HG03045 (cell line): ENCODE measurements around the gene ZFPM1.

Source experiments
- ATAC-seq: cut with Tn5 transposase; IDR thresholded peaks from one replicate; pipeline ENCODE4 v1.9.1; 2021; ENCODE audit warnings: mild to moderate bottlenecking, moderate library complexity; ENCODE audit not compliant: unreplicated experiment

Gene ZFPM1

DNA sequence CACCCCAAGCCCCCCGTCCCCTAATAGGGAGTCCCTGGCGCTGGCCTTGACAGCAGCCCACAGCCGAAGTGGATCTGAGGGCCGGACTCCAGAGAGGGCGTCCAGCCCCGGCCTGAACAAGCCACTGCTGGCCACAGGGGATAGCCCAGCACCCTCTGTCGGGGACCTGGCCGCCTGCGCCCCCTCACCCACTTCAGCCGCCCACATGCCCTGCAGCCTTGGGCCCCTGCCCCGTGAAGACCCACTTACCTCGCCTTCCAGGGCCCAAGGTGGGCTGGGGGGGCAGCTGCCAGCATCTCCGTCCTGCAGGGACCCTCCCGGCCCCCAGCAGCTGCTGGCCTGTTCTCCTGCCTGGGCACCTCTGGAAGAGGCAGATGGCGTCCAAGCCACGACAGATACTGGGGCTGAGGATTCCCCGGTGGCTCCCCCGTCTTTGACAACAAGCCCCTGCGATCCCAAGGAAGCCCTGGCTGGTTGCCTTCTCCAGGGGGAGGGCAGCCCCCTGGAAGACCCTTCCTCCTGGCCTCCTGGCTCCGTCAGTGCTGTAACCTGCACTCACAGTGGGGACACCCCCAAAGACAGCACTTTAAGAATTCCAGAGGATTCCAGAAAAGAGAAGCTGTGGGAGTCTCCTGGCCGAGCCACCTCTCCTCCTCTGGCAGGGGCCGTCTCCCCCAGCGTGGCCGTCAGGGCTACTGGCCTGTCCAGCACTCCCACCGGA, 19.3 kb upstream of the ZFPM1 start:
- ATAC-seq = no peak

DNA sequence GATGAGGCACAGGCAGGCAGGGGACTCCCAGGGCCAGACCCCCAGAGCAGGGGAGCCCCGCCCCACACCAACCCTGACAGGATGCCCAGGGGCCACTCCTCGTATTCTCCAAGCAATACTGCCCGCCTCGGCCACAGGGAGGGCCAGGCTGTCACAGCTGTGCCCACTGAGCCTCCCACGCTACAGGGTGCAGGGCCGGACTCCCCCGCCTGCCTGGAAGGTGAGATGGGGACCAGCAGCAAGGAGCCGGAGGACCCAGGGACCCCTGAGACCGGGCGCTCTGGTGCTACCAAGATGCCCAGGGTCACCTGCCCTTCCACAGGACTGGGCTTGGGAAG, 18.8 kb upstream of the ZFPM1 start:
- no peak for ATAC-seq

DNA sequence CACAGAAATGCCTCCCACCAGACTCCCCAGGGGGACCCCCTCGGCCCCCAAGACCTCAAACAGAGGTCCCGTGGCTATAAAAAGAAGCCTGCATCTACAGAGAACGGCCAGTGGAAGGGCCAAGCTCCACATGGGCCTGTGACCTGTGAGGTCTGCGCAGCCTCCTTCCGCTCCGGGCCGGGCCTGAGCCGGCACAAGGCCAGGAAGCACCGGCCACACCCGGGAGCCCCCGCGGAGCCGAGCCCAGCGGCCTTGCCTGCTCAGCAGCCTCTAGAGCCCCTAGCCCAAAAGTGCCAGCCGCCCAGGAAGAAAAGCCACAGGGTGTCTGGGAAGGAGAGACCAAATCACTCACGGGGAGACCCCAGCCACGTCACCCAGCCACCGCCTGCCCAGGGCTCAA, 18.3 kb upstream of the ZFPM1 start:
- ATAC-seq = no peak

DNA sequence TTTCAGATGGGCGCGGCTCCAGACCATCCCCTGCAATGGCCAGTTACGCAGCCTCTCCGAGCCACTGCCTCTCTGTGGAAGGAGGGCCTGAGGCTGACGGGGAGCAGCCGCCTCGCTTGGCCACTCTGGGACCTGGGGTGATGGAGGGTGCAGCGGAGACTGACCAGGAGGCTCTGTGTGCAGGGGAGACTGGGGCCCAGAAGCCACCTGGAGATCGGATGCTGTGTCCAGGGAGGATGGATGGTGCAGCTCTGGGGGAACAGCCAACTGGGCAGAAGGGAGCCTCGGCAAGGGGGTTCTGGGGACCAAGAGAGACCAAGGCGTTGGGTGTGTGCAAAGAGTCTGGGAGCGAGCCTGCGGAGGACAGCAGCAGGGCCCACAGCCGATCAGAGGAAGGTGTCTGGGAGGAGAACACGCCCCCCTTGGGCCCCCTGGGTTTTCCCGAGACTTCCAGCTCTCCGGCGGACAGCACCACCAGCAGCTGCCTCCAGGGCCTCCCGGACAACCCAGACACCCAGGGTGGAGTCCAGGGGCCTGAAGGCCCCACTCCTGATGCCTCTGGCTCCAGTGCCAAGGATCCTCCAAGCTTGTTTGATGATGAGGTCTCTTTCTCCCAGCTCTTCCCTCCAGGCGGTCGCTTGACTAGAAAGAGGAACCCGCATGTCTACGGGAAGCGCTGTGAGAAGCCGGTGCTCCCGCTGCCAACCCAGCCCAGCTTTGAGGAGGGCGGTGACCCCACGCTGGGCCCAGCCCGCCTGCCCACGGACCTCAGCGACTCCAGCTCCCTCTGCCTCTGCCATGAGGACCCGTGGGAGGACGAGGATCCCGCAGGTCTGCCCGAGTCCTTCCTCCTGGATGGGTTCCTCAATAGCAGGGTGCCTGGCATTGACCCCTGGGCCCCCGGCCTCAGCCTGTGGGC, 17.4 kb upstream of the ZFPM1 start:
- ATAC-seq = no peak

DNA sequence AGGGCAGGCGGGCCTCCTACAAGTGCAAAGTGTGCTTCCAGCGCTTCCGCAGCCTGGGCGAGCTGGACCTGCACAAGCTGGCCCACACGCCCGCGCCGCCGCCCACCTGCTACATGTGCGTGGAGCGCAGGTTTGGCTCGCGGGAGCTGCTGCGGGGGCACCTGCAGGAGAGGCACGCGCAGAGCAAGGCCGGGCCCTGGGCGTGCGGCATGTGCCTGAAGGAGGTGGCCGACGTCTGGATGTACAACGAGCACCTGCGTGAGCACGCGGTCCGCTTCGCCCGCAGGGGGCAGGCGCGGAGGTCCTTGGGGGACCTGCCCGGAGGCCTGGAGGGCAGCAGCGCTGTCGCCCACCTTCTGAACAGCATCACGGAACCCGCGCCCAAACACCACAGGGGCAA, 16.3 kb upstream of the ZFPM1 start:
- no peak for ATAC-seq

DNA sequence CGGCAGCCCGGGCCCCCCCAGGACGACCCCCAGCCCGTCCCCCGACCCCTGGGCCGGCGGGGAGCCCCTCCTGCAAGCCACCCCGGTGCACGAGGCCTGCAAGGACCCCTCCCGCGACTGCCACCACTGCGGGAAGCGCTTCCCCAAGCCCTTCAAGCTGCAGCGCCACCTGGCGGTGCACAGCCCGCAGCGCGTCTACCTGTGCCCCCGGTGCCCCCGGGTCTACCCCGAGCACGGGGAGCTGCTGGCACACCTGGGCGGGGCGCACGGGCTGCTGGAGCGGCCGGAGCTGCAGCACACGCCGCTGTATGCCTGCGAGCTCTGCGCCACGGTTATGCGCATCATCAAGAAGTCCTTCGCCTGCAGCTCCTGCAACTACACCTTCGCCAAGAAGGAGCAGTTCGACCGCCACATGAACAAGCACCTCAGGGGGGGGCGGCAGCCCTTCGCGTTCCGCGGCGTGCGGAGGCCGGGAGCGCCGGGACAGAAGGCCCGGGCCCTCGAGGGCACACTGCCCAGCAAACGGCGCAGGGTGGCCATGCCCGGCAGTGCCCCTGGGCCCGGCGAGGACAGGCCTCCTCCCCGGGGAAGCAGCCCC, 15.6 kb upstream of the ZFPM1 start:
- no peak for ATAC-seq

DNA sequence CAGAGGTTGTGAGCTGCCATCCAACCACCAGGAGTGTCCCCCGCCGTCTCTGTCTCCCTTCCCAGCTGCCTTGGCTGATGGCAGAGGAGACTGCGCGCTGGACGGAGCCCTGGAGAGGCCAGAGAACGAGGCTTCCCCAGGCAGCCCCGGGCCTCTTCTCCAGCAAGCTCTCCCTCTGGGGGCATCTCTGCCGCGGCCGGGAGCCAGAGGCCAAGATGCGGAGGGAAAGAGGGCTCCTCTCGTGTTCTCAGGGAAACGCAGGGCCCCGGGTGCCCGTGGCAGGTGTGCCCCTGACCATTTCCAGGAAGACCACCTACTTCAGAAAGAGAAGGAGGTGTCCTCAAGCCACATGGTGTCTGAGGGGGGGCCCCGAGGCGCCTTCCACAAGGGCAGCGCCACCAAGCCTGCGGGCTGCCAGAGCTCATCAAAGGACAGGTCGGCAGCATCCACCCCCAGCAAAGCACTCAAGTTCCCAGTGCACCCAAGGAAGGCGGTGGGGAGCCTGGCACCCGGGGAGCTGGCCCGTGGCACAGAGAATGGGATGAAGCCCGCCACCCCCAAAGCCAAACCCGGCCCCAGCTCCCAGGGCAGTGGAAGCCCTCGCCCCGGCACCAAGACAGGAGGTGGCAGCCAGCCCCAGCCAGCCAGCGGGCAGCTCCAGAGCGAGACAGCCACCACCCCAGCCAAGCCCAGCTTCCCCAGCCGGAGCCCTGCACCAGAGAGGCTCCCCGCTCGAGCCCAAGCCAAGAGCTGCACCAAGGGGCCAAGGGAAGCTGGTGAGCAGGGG, 14.8 kb upstream of the ZFPM1 start:
- ATAC-seq = no peak

DNA sequence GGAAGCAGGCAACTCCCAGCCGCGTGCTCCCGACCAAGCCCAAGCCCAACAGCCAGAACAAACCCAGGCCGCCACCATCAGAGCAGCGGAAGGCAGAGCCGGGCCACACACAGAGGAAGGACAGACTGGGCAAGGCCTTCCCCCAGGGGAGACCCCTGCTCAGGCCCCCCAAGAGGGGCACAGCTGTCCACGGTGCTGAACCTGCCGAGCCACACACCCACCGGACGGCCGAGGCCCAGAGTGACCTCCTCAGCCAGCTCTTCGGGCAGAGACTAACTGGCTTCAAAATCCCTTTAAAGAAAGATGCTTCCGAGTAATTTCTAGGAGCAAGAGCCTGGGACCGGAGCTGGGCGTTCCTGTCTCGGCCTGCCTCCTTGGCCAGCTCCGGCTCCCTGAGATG, 14.1 kb upstream of the ZFPM1 start:
- ATAC-seq = no peak

DNA sequence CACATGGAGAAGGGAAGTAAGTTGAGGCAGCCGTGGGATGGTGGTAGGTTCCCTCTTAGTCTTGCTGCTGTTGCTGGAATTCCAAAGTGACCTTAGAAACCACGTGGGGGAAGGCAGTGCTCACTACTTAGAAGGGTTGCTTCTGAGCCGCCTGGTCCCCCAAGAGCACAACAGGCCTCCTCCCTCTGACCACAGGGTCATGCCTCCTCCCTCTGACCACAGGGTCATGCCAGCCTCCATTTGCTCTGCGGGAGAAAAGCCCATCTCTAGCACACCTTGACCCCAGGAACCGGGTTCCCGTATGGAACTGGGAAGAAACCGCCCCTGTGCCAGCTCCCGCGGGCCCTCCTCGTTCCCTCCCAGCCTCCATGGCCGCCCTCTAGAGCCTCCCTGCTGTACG, 13.4 kb upstream of the ZFPM1 start:
- ATAC-seq = no peak

DNA sequence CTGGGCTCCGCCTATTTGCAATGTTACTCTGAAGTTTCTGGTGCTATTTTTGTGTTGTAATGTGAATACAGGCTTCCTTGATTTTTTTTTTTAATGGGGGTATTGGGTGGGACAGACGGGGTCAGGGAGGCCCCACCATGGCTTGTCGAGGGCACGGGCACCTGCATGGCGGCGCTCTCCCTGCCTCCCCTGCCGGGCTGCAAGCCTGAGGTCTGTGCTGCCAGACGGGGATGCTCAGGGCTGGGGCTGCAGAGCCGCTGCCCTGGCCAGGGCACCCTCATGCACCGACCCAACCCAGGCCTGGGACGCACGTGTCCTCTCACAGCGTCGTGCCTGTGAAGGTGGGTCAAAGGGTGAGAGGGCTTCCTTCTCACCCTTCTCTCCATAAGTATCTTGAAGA, 13.0 kb upstream of the ZFPM1 start:
- ATAC-seq = no peak

DNA sequence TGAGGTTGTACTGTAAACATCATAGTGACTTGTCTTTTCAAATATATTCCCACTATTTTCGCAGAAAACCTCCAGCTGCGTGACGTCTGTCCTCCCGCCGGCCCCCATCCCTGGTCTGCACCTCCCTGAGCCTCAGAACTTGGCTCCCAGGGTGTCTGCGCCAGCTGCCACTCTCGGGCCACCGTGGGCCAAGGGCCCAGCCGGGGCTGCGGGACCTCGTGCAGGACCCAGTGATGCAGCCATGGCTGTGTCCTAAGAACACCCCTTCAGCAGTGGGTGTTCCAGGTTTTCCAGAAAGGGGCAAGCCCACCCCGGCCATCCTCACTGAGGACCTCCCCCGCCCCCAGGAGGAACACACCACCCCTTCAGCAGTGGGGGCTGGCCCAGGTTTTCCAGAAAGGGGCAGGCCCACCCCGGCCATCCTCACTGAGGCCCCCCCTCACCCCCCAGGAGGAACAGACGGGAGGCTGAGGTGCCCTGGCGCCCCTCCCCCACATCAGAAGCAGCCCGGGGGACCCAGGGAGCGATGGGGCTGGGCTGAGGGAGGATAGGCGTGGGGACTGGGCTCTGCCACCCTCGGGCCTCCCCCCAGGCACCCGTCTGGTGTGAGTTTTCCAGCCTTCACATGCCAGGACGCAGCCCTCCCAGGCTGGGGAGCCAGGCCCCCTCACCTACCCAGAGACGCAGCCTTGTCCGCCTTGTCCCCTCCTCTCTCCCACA, 12.2 kb upstream of the ZFPM1 start:
- no peak for ATAC-seq

DNA sequence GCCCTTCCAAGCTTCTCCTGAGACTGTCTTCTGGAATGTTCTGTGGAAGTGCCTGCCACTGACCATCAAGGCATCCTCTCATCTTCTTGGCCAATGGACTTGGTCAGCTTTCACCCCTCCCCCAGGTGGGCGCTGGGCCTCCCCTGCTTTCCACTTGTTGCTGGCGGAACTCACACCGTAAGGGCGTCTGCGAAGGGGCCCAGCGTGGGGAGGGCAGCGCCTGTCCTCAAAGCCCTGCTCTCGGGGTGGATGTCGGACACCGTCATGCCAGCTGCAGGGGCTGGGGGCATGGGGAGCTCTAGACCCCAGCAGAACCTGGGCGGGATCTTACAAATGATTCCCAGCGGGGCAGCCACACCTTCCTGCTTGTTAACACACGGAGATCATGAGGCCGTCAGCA, 11.6 kb upstream of the ZFPM1 start:
- no peak for ATAC-seq

DNA sequence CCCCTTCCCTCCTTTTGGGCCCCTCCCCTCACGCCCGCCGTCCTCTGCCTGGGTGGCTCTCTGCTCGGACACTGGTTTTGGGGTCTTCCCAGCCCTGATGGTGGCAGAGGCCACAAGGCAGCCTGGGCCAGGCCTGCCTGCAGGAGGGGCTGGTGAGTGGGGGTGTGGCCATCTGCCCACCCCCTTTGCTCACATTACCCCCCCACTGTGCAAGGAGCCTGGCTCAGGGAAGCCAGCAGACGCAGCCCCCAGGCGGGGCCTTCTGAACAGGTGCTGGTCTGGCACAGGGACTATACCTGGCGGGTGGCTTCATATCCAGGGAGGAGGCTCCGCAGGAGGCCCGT, 10.7 kb upstream of the ZFPM1 start:
- no peak for ATAC-seq

DNA sequence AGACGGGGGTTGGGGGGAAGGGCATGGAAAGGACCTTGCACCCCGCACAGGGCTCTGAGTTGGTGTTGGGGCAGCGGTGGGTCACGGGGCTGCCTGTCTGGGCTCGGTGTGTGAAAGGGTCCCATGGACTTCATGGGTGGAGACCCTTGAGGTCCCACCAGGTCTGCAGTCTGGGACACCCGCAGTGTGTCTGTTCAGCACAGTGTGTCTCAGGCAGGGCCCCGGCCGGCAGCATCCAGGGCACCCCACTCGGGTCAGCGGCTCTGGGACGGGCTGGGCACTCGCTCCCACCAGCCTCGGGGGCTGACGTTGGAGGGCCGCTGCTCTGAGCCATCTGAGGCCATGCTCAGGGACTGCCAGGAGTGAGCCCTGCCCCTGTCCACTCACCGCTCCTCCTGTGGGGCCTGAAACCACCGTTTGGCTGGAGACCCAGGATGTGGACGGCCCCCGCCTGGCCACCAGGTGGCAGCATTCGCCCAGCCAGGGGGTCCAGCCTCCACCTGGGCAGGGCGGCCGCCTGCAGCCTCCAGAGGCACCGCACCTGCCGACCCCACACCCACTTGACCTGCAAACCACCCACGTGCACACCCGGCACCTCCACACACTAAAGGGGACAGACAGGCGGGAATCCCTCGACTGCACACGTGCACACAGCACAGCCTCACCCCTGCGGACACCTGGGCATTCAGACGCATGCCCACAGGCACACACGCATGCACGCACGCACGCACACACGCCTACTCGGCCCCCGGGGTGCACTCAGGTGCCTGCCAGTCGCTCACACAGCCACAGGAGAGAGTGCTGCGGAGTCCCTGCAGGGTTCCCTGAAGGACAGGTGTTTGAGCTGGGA, 10.1 kb upstream of the ZFPM1 start:
- no peak for ATAC-seq

DNA sequence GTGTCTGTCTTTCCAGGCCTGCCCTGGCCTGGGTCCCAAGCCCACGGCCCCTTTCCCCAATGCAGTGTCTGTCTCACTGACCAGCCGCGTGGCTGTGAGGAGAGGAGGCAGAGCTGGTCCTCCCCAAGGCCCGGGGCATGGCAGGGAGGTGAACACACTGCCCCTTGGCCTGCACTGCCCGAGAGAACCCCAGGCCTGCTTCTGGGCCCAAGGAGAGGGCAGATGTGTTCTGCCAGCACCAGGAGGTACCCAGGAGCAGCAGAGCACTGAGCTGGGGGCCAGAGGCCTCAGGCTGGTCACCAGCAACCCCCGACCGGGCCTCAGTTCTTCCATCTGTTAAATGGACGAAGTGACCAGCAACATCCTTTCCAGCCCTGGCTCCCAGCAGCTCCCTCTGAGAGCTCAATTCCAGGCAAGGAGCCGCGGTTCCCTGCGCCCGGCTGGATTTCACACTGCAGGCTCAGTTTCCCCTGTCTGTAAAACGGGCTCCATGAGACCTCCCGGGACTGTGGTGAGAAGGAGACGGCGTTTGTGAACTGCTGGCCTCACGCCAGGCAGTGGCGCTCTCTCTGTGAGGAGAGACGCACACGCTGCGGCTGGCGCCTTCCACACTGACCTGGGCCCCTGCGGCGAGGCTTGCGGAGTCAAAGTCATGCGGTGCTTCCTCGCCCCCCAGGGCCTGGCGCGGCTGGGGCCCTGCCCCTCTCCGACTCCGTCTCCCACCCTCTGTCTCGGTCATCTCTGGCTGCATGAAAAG, 8.1 kb upstream of the ZFPM1 start:
- no peak for ATAC-seq

DNA sequence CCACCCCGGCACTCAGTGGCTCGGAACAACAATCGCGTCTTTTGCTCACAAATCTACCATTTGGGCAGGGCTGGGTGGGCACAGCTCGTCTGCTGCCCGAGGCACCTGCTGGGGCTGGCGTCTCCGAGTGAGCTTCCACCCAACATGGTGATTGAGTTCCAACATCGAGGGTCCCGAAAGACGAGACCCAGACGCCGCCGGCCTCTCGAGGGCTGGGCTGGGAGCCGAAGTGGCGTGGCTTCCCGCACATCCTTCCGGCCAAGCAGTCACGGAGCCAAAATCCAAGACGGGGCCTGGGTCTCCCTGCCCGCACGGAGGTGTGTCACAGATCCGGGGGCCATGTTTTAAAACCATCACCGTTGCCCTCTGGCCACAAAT, 7.5 kb upstream of the ZFPM1 start:
- ATAC-seq = no peak

DNA sequence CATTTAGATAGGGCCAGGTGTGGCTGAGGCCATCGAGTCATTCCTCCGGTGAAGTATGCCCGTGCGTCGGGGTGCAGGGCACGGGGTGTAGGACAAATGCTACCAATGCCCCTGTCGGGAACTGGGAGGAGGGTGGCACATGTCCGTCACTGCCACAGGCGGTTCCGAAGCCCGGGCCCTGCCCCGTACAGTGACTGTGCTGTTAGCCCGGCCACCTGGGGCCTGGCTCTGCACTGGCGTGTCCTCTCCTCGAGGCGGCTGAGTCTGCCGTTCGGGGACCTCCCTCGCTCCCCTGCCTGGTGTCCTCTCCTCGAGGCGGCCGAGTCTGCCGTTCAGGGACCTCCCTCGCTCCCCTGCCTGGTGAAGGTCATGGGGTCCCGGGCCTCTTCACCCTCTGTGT, 7.0 kb upstream of the ZFPM1 start:
- no peak for ATAC-seq

DNA sequence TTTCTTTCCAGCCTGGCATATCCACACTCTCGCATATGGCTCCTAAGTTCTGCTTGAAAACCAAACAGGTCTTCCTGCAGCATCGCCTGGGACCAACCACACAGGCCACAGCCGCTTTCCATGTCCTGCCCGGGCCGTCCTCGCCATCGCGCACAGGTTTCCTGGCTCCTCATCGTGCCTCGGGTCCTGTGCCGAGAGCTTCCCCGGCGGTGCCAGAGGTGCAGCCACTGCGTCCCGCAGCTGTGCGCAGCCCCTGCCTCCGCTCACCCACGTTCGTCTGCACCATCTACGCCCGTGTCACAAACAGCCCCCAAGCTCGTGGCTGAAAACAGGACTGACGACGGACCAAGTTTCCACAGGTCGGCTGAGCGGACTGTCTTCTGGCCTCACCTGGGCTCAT, 6.3 kb upstream of the ZFPM1 start:
- ATAC-seq = no peak

DNA sequence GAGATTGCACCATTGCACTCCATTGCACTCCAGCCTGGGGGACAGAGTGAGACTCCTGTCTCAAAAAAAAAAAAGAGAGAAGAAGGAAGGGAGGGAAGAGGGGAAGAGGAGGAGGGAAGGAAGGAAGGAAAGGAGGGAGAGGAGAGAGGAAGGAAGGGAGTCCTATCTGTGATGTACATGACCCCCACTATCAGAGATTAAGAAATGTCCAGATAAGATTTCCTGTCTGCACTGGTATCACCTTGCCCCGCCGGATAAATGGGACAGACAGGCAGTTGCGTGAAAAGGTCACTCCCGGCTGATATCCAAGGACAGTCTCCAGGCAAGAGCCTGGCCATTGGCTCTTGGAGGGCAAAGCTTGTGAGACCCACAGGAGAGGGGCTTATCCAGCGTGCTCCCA, 5.2 kb upstream of the ZFPM1 start:
- ATAC-seq = no peak
